Trophoblast cell (in vitro differentiated cells and primary cell): Measurements from ENCODE around the gene PDE4B.

Experiments used
- DNase-seq, 2 donors: peaks; one replicate each; pipeline ENCODE4 v3.0.0-alpha.2; 2016
- H2AFZ ChIP-seq: 2 replicates; pipeline ENCODE4 v1.6.1; 2013; ENCODE audit warnings: low read length, moderate library complexity, mild to moderate bottlenecking; ENCODE audit not compliant: insufficient read depth, poor library complexity
- H2AK5ac ChIP-seq: 2 replicates; pipeline ENCODE4 v1.6.1; 2013; ENCODE audit warnings: mild to moderate bottlenecking, low read length
- H2BK120ac ChIP-seq: 2 replicates; pipeline ENCODE4 v1.6.1; 2013; ENCODE audit warnings: low read length, mild to moderate bottlenecking, moderate library complexity; ENCODE audit not compliant: insufficient read depth, poor library complexity
- H2BK12ac ChIP-seq: 2 replicates; pipeline ENCODE4 v1.6.1; 2013; ENCODE audit warnings: mild to moderate bottlenecking, low read length, moderate library complexity
- H2BK5ac ChIP-seq: 2 replicates; pipeline ENCODE4 v1.6.1; 2013; ENCODE audit warnings: low read length, low read depth, moderate library complexity, mild to moderate bottlenecking; ENCODE audit not compliant: poor library complexity
- H3K14ac ChIP-seq: 2 replicates; pipeline ENCODE4 v1.6.1; 2013; ENCODE audit warnings: mild to moderate bottlenecking, low read length
- H3K18ac ChIP-seq: 2 replicates; pipeline ENCODE4 v1.6.1; 2013; ENCODE audit warnings: mild to moderate bottlenecking, low read length
- H3K23ac ChIP-seq: 2 replicates; pipeline ENCODE4 v1.6.1; 2013; ENCODE audit warnings: low read length
- H3K27ac ChIP-seq: 2 replicates; pipeline ENCODE4 v1.5.1; 2013; ENCODE audit warnings: low read depth, mild to moderate bottlenecking, inconsistent platforms, low read length, moderate library complexity
- H3K27me3 ChIP-seq: 2 replicates; pipeline ENCODE4 v1.6.1; 2013; ENCODE audit warnings: inconsistent platforms, mild to moderate bottlenecking, low read length, moderate library complexity; ENCODE audit not compliant: insufficient read depth
- H3K36me3 ChIP-seq, 2 experiments: 1 replicate in 1 of 2; 2 replicates in 1 of 2; pipeline ENCODE4 v1.6.1; 2013; ENCODE audit warnings: low read length in 2 of 2, mild to moderate bottlenecking in 2 of 2, moderate library complexity in 1 of 2; ENCODE audit not compliant: insufficient read depth in 2 of 2, control insufficient read depth in 1 of 2
- H3K4ac ChIP-seq: 2 replicates; pipeline ENCODE4 v1.6.1; 2013; ENCODE audit warnings: low read depth, mild to moderate bottlenecking, low read length, moderate library complexity
- H3K4me1 ChIP-seq, 2 experiments: 1 replicate in 1 of 2; 2 replicates in 1 of 2; pipeline ENCODE4 v1.6.1; 2013; ENCODE audit warnings: low read length in 2 of 2, mild to moderate bottlenecking in 2 of 2, moderate library complexity in 1 of 2; ENCODE audit not compliant: insufficient read depth in 2 of 2, control insufficient read depth in 1 of 2
- H3K4me2 ChIP-seq: 2 replicates; pipeline ENCODE4 v1.6.1; 2013; ENCODE audit warnings: inconsistent platforms, mild to moderate bottlenecking, low read length, moderate library complexity
- H3K4me3 ChIP-seq: 2 replicates; pipeline ENCODE4 v1.5.1; 2013; ENCODE audit warnings: mild to moderate bottlenecking, low read depth, low read length, inconsistent platforms
- H3K79me1 ChIP-seq: one replicate; pipeline ENCODE4 v1.6.1; 2013; ENCODE audit warnings: low read length
- H3K79me2 ChIP-seq: 2 replicates; pipeline ENCODE4 v1.6.1; 2013; ENCODE audit warnings: low read length, mild to moderate bottlenecking; ENCODE audit not compliant: control insufficient read depth, insufficient read depth, poor library complexity
- H3K9ac ChIP-seq: 2 replicates; pipeline ENCODE4 v1.6.1; 2013; ENCODE audit warnings: mild to moderate bottlenecking, low read length
- H3K9me3 ChIP-seq: 2 replicates; pipeline ENCODE4 v1.6.1; 2013; ENCODE audit warnings: low read depth, mild to moderate bottlenecking, control low read depth, inconsistent platforms, low read length; ENCODE audit not compliant: insufficient read depth
- H4K12ac ChIP-seq: 2 replicates; pipeline ENCODE4 v1.6.1; 2013; ENCODE audit warnings: low read depth, mild to moderate bottlenecking, low read length, moderate library complexity
- H4K8ac ChIP-seq: 2 replicates; pipeline ENCODE4 v1.6.1; 2013; ENCODE audit warnings: low read depth, mild to moderate bottlenecking, low read length, moderate library complexity
- H4K91ac ChIP-seq: one replicate; pipeline ENCODE4 v1.6.1; 2013; ENCODE audit warnings: low read depth, mild to moderate bottlenecking, low read length, moderate library complexity
- WGBS: extraction: QIAGEN DNeasy Blood & Tissue Kit; methylation state at CpG from one replicate; pipeline ENCODE4 v1.1.7; 2013; ENCODE audit warnings: missing lambda C conversion rate; ENCODE audit not compliant: insufficient read length, insufficient coverage; ENCODE audit errors: extremely low coverage; 5-methylcytosine and 5-hydroxymethylcytosine counted together

The PDE4B gene

GRCh38 chr1:66197785-66198184, 405.1 kb downstream of the PDE4B start:
- no peaks in the 10 kb centered on the region for H3K79me2 ChIP-seq
- H2BK5ac ChIP-seq, result no peak overlapping the region
- H2BK120ac ChIP-seq, result no peak overlapping the region
- no peak overlapping the region for H3K9ac ChIP-seq
- H3K14ac ChIP-seq, result no peak overlapping the region
- H3K79me1 ChIP-seq, result no peaks in the 10 kb centered on the region
- no peaks in the 10 kb centered on the region for H3K9me3 ChIP-seq
- no peak overlapping the region for H3K4me2 ChIP-seq
- no peak overlapping the region for H4K91ac ChIP-seq
- no peak overlapping the region for H3K4ac ChIP-seq
- H2BK12ac ChIP-seq, result no peak overlapping the region
- H3K27me3 ChIP-seq, result no peaks in the 10 kb centered on the region
- no peak overlapping the region for H2AFZ ChIP-seq
- no peak overlapping the region for H3K4me3 ChIP-seq
- no CpG with 5 or more reads among the region's 1 CpG for WGBS
- H3K4me1 ChIP-seq, result no peaks in the 10 kb centered on the region
- H3K27ac ChIP-seq, result no peak overlapping the region
- H3K36me3 ChIP-seq, result no peaks in the 10 kb centered on the region
- H4K8ac ChIP-seq, result no peak overlapping the region
- no peak overlapping the region for H3K23ac ChIP-seq
- no peak overlapping the region for H4K12ac ChIP-seq
- H3K18ac ChIP-seq, result no peak overlapping the region
- no peak for DNase-seq
- no peak overlapping the region for H2AK5ac ChIP-seq

- Histone ChIP-seq H3K27me3 (no peaks in the 10 kb centered on the region), H2BK5ac (no peak overlapping the region), H3K23ac (no peak overlapping the region), H4K91ac (no peak overlapping the region), H3K4me1 (no peaks in the 10 kb centered on the region), H4K8ac (no peak overlapping the region), H3K4ac (no peak overlapping the region), H3K14ac (no peak overlapping the region), H3K36me3 (no peaks in the 10 kb centered on the region), H3K79me2 (no peaks in the 10 kb centered on the region), H2BK12ac (no peak overlapping the region), H2AK5ac (no peak overlapping the region), H3K9ac (no peak overlapping the region), H3K9me3 (peaks cover 8% of the 10 kb centered on the region), H3K4me3 (no peak overlapping the region), H3K4me2 (no peak overlapping the region), H3K27ac (no peak overlapping the region), H3K79me1 (no peaks in the 10 kb centered on the region), H4K12ac (no peak overlapping the region), H2AFZ (no peak overlapping the region), H3K18ac (no peak overlapping the region), H2BK120ac (no peak overlapping the region)
- no peak for DNase-seq
- WGBS, result no CpG with 5 or more reads among the region's 2 CpGs
Measured at GRCh38 chr1:66206563-66207144, 414.0 kb downstream of the PDE4B start.

- H3K4me3 ChIP-seq, result no peak overlapping the region
- no peak overlapping the region for H4K8ac ChIP-seq
- H4K12ac ChIP-seq, result no peak overlapping the region
- WGBS, result no CpG with 5 or more reads among the region's 3 CpGs
- no peak overlapping the region for H2BK5ac ChIP-seq
- no peak overlapping the region for H3K14ac ChIP-seq
- no peak overlapping the region for H3K23ac ChIP-seq
- H3K4me2 ChIP-seq, result no peak overlapping the region
- H4K91ac ChIP-seq, result no peak overlapping the region
- no peak overlapping the region for H3K18ac ChIP-seq
- no peaks in the 10 kb centered on the region for H3K36me3 ChIP-seq
- no peaks in the 10 kb centered on the region for H3K27me3 ChIP-seq
- DNase-seq, result no peak
- no peak overlapping the region for H2AK5ac ChIP-seq
- H2BK12ac ChIP-seq, result no peak overlapping the region
- no peak overlapping the region for H3K9ac ChIP-seq
- no peak overlapping the region for H3K27ac ChIP-seq
- no peaks in the 10 kb centered on the region for H3K4me1 ChIP-seq
- H3K79me2 ChIP-seq, result no peaks in the 10 kb centered on the region
- H3K4ac ChIP-seq, result no peak overlapping the region
- H2AFZ ChIP-seq, result no peak overlapping the region
- no peaks in the 10 kb centered on the region for H3K79me1 ChIP-seq
- H3K9me3 ChIP-seq, result peaks cover 8% of the 10 kb centered on the region
- H2BK120ac ChIP-seq, result no peak overlapping the region
Measured at GRCh38 chr1:66207484-66207883, 414.8 kb downstream of the PDE4B start.

- no peaks in the 10 kb centered on the region for H3K27me3 ChIP-seq
- no peaks in the 10 kb centered on the region for H3K4me1 ChIP-seq
- H3K14ac ChIP-seq, result no peak overlapping the region
- H3K4me3 ChIP-seq, result no peak overlapping the region
- peaks cover 8% of the 10 kb centered on the region for H3K9me3 ChIP-seq
- H3K36me3 ChIP-seq, result no peaks in the 10 kb centered on the region
- no peak overlapping the region for H3K4me2 ChIP-seq
- no peak overlapping the region for H3K4ac ChIP-seq
- no peak overlapping the region for H4K91ac ChIP-seq
- H3K9ac ChIP-seq, result no peak overlapping the region
- H3K18ac ChIP-seq, result no peak overlapping the region
- H2BK5ac ChIP-seq, result no peak overlapping the region
- H3K79me2 ChIP-seq, result no peaks in the 10 kb centered on the region
- no peak overlapping the region for H3K23ac ChIP-seq
- DNase-seq, result no peak
- H4K8ac ChIP-seq, result no peak overlapping the region
- no peak overlapping the region for H3K27ac ChIP-seq
- H3K79me1 ChIP-seq, result no peaks in the 10 kb centered on the region
- H2AFZ ChIP-seq, result no peak overlapping the region
- H2AK5ac ChIP-seq, result no peak overlapping the region
- H2BK120ac ChIP-seq, result no peak overlapping the region
- no peak overlapping the region for H2BK12ac ChIP-seq
- H4K12ac ChIP-seq, result no peak overlapping the region
Measured at GRCh38 chr1:66208632-66209031, 415.9 kb downstream of the PDE4B start.
